Measurements from ENCODE around the gene SPOP. TPM values are rescaled to one million over a fixed set of nuclear protein-coding genes. Genes with fewer than 3 reads are reported as not detected.

SPOP gene
- total and polyA plus RNA-seq, 5 donors from 2014 or later: 66.3 to 123 (median 97.4) TPM

DNA sequence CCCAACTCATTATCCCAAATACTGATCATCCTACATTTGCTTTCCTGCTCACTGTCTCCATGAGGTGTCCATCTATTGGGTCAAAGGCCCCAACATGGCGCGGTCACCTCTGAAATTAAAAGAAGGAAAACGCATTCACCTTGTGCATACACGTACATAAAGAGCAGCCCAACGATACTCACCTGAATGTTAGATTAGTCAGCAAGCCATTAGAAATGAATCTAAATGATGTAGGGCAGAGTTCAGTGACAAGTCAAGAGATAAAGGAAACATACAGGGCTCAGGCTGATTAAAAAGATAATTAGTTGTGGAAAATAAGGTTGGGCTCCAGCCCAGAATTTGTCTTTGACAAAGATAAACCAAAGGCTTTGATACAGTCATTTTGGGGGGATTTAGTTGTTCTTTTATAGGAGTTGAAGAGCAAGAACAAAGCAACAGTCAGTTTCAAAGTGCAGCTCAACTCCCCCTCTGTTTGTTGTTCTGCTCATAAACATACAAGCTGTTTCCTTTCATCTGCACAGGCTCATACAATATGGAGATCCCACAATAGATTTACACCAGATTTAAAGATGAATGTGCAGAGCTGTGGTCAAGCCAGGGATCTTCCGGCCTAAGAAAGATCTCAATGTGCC, 81.2 kb downstream of the SPOP start:
- DNase-seq (no peak), ATAC-seq (ENCODE audit: low read depth in 2 of 2) (no peak)
- H3K27me3 Mint-ChIP-seq: no peaks in the 10 kb centered on the region
- no peak overlapping the region for H3K4me3 ChIP-seq (ENCODE audit: low read depth, low read length)
- H3K36me3 ChIP-seq (ENCODE audit: control insufficient read depth, insufficient read depth, low read length): peaks cover 68% of the 10 kb centered on the region
- no peak overlapping the region for H3K27ac ChIP-seq (ENCODE audit: insufficient read depth, low read length, poor library complexity, severe bottlenecking)
- peak overlapping the region in 2 of 3 donors; percentile 20 to 39 for H3K27ac Mint-ChIP-seq
- H3K4me1 Mint-ChIP-seq: peaks cover 0 to 3% (median under 1%) of the 10 kb centered on the region in 4 donors
- no peaks in the 10 kb centered on the region for H3K27me3 ChIP-seq (ENCODE audit: control insufficient read depth, insufficient read depth, low read length)
- no peak overlapping the region for H3K4me3 Mint-ChIP-seq
- peaks cover 51% of the 10 kb centered on the region for H3K36me3 Mint-ChIP-seq
- no peaks in the 10 kb centered on the region for H3K4me1 ChIP-seq (ENCODE audit: control insufficient read depth, insufficient read depth, low read length, poor library complexity, severe bottlenecking)
- no peaks in the 10 kb centered on the region for H3K9me3 ChIP-seq (ENCODE audit: control insufficient read depth in 2 of 2, low read length in 2 of 2)
- no peaks in the 10 kb centered on the region for H3K9me3 Mint-ChIP-seq

DNA sequence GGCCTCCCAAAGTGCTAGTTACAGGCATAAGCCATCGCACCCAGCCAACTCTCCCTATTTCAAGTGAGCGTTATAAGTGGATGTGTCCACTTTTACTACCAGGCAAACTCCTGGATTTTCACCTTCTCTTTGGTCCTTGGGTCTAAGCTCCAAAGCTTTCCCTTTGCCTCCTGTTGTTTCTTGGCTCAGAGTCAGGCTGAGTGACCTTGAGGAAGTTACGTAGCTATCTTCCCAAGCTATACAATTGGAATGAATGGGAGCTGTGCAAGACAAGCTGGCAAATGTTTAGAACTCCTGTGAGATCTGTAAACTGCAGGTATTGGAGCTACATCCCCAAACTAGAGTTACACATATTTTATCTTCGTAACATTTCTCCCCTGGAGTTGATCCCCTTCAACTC, 81.9 kb downstream of the SPOP start:
- Histone ChIP-seq H3K27me3 (ENCODE audit: control insufficient read depth, insufficient read depth, low read length) (no peaks in the 10 kb centered on the region), H3K36me3 (ENCODE audit: control insufficient read depth, insufficient read depth, low read length) (peaks cover 61% of the 10 kb centered on the region), H3K27ac (ENCODE audit: insufficient read depth, low read length, poor library complexity, severe bottlenecking) (no peak overlapping the region), H3K9me3 (ENCODE audit: control insufficient read depth in 2 of 2, low read length in 2 of 2) (no peaks in the 10 kb centered on the region), H3K4me1 (ENCODE audit: control insufficient read depth, insufficient read depth, low read length, poor library complexity, severe bottlenecking) (no peaks in the 10 kb centered on the region), H3K4me3 (ENCODE audit: low read depth, low read length) (no peak overlapping the region)
- no peak for ATAC-seq (ENCODE audit: low read depth in 2 of 2)
- no peak for DNase-seq
- peaks cover 0 to 3% (median under 1%) of the 10 kb centered on the region in 4 donors for H3K4me1 Mint-ChIP-seq
- no peaks in the 10 kb centered on the region for H3K27me3 Mint-ChIP-seq
- H3K9me3 Mint-ChIP-seq: no peaks in the 10 kb centered on the region
- H3K36me3 Mint-ChIP-seq: peaks cover 44% of the 10 kb centered on the region
- no peak overlapping the region for H3K27ac Mint-ChIP-seq
- no peak overlapping the region for H3K4me3 Mint-ChIP-seq

- peaks cover 55% of the 10 kb centered on the region for H3K36me3 ChIP-seq (ENCODE audit: control insufficient read depth, insufficient read depth, low read length)
- H3K27ac Mint-ChIP-seq: no peak overlapping the region
- peaks cover 39% of the 10 kb centered on the region for H3K36me3 Mint-ChIP-seq
These were observed 82.6 kb downstream of the SPOP start for GRCh38 chr17:49595328-49595727.

GRCh38 chr17:49592263-49592662, 85.6 kb downstream of the SPOP start:
- peak overlapping the region in 1 of 3 donors; percentile 94 for H3K27ac Mint-ChIP-seq

More at GRCh38 chr17:49595328-49595727, 82.6 kb downstream of the SPOP start:
- no peak overlapping the region for H3K4me3 ChIP-seq (ENCODE audit: low read depth, low read length)
- no peaks in the 10 kb centered on the region for H3K9me3 Mint-ChIP-seq
- H3K27me3 ChIP-seq (ENCODE audit: control insufficient read depth, insufficient read depth, low read length): no peaks in the 10 kb centered on the region
- no peaks in the 10 kb centered on the region for H3K9me3 ChIP-seq (ENCODE audit: control insufficient read depth in 2 of 2, low read length in 2 of 2)
- no peak overlapping the region for H3K4me3 Mint-ChIP-seq
- H3K27ac ChIP-seq (ENCODE audit: insufficient read depth, low read length, poor library complexity, severe bottlenecking): no peak overlapping the region
- H3K4me1 Mint-ChIP-seq: peaks cover 0 to 4% (median 2%) of the 10 kb centered on the region in 4 donors
- no peaks in the 10 kb centered on the region for H3K4me1 ChIP-seq (ENCODE audit: control insufficient read depth, insufficient read depth, low read length, poor library complexity, severe bottlenecking)
- ATAC-seq (ENCODE audit: low read depth in 2 of 2) (no peak), DNase-seq (no peak)
- no peaks in the 10 kb centered on the region for H3K27me3 Mint-ChIP-seq

GRCh38 chr17:49590874-49591273, 87.0 kb downstream of the SPOP start:
- no peak for DNase-seq
- peaks cover 13% of the 10 kb centered on the region for H3K36me3 Mint-ChIP-seq
- no peaks in the 10 kb centered on the region for H3K9me3 Mint-ChIP-seq
- no peaks in the 10 kb centered on the region for H3K27me3 ChIP-seq (ENCODE audit: control insufficient read depth, insufficient read depth, low read length)
- no peak for ATAC-seq (ENCODE audit: low read depth in 2 of 2)
- no peak overlapping the region for H3K27ac ChIP-seq (ENCODE audit: insufficient read depth, low read length, poor library complexity, severe bottlenecking)
- H3K4me3 Mint-ChIP-seq: no peak overlapping the region
- no peak overlapping the region for H3K4me3 ChIP-seq (ENCODE audit: low read depth, low read length)
- peaks cover 4% of the 10 kb centered on the region for H3K27me3 Mint-ChIP-seq
- H3K9me3 ChIP-seq (ENCODE audit: control insufficient read depth in 2 of 2, low read length in 2 of 2): no peaks in the 10 kb centered on the region
- H3K4me1 Mint-ChIP-seq: peaks cover 0 to 6% (median 3%) of the 10 kb centered on the region in 4 donors
- peak overlapping the region in 1 of 3 donors; percentile 34 for H3K27ac Mint-ChIP-seq
- no peaks in the 10 kb centered on the region for H3K4me1 ChIP-seq (ENCODE audit: control insufficient read depth, insufficient read depth, low read length, poor library complexity, severe bottlenecking)
- H3K36me3 ChIP-seq (ENCODE audit: control insufficient read depth, insufficient read depth, low read length): peaks cover 13% of the 10 kb centered on the region

More at GRCh38 chr17:49592263-49592662, 85.6 kb downstream of the SPOP start:
- Mint-ChIP-seq H3K9me3 (no peaks in the 10 kb centered on the region), H3K4me1 (peaks cover 0 to 6% (median 4%) of the 10 kb centered on the region in 4 donors), H3K27me3 (peaks cover 4% of the 10 kb centered on the region), H3K36me3 (peaks cover 20% of the 10 kb centered on the region), H3K4me3 (no peak overlapping the region)
- ATAC-seq (ENCODE audit: low read depth in 2 of 2) (no peak), DNase-seq (no peak)
- no peak overlapping the region for H3K27ac ChIP-seq (ENCODE audit: insufficient read depth, low read length, poor library complexity, severe bottlenecking)
- H3K36me3 ChIP-seq (ENCODE audit: control insufficient read depth, insufficient read depth, low read length): peaks cover 25% of the 10 kb centered on the region
- H3K4me1 ChIP-seq (ENCODE audit: control insufficient read depth, insufficient read depth, low read length, poor library complexity, severe bottlenecking): no peaks in the 10 kb centered on the region
- H3K27me3 ChIP-seq (ENCODE audit: control insufficient read depth, insufficient read depth, low read length): no peaks in the 10 kb centered on the region
- H3K4me3 ChIP-seq (ENCODE audit: low read depth, low read length): no peak overlapping the region
- H3K9me3 ChIP-seq (ENCODE audit: control insufficient read depth in 2 of 2, low read length in 2 of 2): no peaks in the 10 kb centered on the region

GRCh38 chr17:49589577-49589927, 88.3 kb downstream of the SPOP start:
- H3K4me1 Mint-ChIP-seq: peaks cover 0 to 6% (median 3%) of the 10 kb centered on the region in 4 donors

DNA sequence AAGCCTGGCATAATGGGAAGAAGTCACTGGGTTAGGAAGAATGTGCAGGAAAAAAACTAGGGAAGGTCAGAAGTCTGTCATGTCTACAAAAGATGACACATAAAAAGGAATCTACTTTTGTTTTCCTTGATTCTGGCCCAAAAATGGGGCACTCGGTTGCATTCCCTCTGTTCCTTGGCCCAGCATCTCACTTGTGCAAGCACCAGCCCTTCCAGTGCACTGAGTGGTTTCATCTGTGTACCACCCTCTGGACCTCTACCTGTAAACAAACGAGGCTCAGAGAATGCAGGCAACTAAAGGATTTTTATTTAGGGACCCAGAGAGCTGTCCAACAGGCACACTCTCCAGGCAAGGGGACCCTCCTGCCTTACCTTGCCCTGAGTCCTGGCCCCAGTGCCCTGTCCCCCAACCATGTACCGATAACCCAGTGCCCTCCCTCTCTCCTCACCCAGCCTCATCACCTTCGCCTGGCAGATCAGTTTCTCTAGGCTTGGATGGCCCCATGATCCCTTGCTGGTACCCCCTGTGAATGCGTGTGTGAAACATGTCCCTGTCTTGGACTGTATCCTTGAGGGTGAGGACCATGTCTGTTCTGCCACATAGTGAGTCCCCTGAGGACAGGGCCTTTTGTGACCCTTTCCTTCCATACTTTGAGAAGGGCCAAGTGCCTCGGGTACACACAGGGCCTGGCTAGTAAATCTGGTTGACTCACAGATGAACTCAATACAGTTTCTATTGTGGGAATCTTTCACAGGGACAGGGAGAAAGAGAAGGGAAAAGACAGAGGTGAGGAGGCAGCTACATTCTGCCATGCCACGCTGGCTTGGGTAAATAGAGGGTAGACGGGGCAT, 88.9 kb downstream of the SPOP start:
- Histone ChIP-seq H3K4me1 (ENCODE audit: control insufficient read depth, insufficient read depth, low read length, poor library complexity, severe bottlenecking) (no peaks in the 10 kb centered on the region), H3K27ac (ENCODE audit: insufficient read depth, low read length, poor library complexity, severe bottlenecking) (no peak overlapping the region), H3K4me3 (ENCODE audit: low read depth, low read length) (no peak overlapping the region), H3K9me3 (ENCODE audit: control insufficient read depth in 2 of 2, low read length in 2 of 2) (no peaks in the 10 kb centered on the region), H3K27me3 (ENCODE audit: control insufficient read depth, insufficient read depth, low read length) (no peaks in the 10 kb centered on the region), H3K36me3 (ENCODE audit: control insufficient read depth, insufficient read depth, low read length) (peaks cover 7% of the 10 kb centered on the region)
- H3K36me3 Mint-ChIP-seq: peaks cover 10% of the 10 kb centered on the region
- H3K4me1 Mint-ChIP-seq: peaks cover 0 to 6% (median 3%) of the 10 kb centered on the region in 4 donors
- no peak overlapping the region for H3K4me3 Mint-ChIP-seq
- H3K27ac Mint-ChIP-seq: peak overlapping the region in 2 of 3 donors; percentile 32 to 33
- no peaks in the 10 kb centered on the region for H3K9me3 Mint-ChIP-seq
- DNase-seq (no peak), ATAC-seq (ENCODE audit: low read depth in 2 of 2) (no peak)
- H3K27me3 Mint-ChIP-seq: peaks cover 4% of the 10 kb centered on the region

More at GRCh38 chr17:49589577-49589927, 88.3 kb downstream of the SPOP start:
- Histone ChIP-seq H3K27me3 (ENCODE audit: control insufficient read depth, insufficient read depth, low read length) (no peaks in the 10 kb centered on the region), H3K4me3 (ENCODE audit: low read depth, low read length) (no peak overlapping the region), H3K36me3 (ENCODE audit: control insufficient read depth, insufficient read depth, low read length) (peaks cover 7% of the 10 kb centered on the region), H3K4me1 (ENCODE audit: control insufficient read depth, insufficient read depth, low read length, poor library complexity, severe bottlenecking) (no peaks in the 10 kb centered on the region), H3K27ac (ENCODE audit: insufficient read depth, low read length, poor library complexity, severe bottlenecking) (no peak overlapping the region), H3K9me3 (ENCODE audit: control insufficient read depth in 2 of 2, low read length in 2 of 2) (no peaks in the 10 kb centered on the region)
- Mint-ChIP-seq H3K27me3 (peaks cover 4% of the 10 kb centered on the region), H3K36me3 (peaks cover 10% of the 10 kb centered on the region), H3K4me3 (no peak overlapping the region), H3K9me3 (no peaks in the 10 kb centered on the region), H3K27ac (no peak overlapping the region)
- DNase-seq (no peak), ATAC-seq (ENCODE audit: low read depth in 2 of 2) (no peak)

Data from CD4-positive, CD25-positive, alpha-beta regulatory T cell (primary cell).